ENCODE results near the gene BBS4.

Gene BBS4

GRCh38 chr15:72764656-72765055 is 78.6 kb downstream of the BBS4 start:
- no peak for TF ChIP-seq CTCF (IDR thresholded peaks at IDR 0.05; ENCODE audit: extremely low read depth, missing control alignments)
- DNase-seq (ENCODE audit: low spot score): no peak

- DNase-seq (ENCODE audit: low spot score): no peak
- TF ChIP-seq CTCF (IDR thresholded peaks at IDR 0.05; ENCODE audit: extremely low read depth, missing control alignments): no peak
These were observed 80.0 kb downstream of the BBS4 start for GRCh38 chr15:72766025-72766424.

- no peak for TF ChIP-seq CTCF (IDR thresholded peaks at IDR 0.05; ENCODE audit: extremely low read depth, missing control alignments)
- DNase-seq (ENCODE audit: low spot score): no peak
These were observed 80.8 kb downstream of the BBS4 start for GRCh38 chr15:72766780-72767179.

GRCh38 chr15:72770673-72771328 is 84.8 kb downstream of the BBS4 start:
- no peak for DNase-seq (ENCODE audit: low spot score)
- no peak for TF ChIP-seq CTCF (IDR thresholded peaks at IDR 0.05; ENCODE audit: extremely low read depth, missing control alignments)

- DNase-seq (ENCODE audit: low spot score): no peak
- no peak for TF ChIP-seq CTCF (IDR thresholded peaks at IDR 0.05; ENCODE audit: extremely low read depth, missing control alignments)
These were observed 85.3 kb downstream of the BBS4 start for GRCh38 chr15:72771329-72771725.

- DNase-seq (ENCODE audit: low spot score): no peak
- no peak for TF ChIP-seq CTCF (IDR thresholded peaks at IDR 0.05; ENCODE audit: extremely low read depth, missing control alignments)
These were observed 88.8 kb downstream of the BBS4 start for GRCh38 chr15:72774696-72775383.

- no peak for TF ChIP-seq CTCF (IDR thresholded peaks at IDR 0.05; ENCODE audit: extremely low read depth, missing control alignments)
These were observed 92.8 kb downstream of the BBS4 start for GRCh38 chr15:72778796-72779195.

More at GRCh38 chr15:72778796-72779195, 92.8 kb downstream of the BBS4 start:
- no peak for DNase-seq (ENCODE audit: low spot score)
